Epidermal melanocyte (primary cell): ENCODE results near the gene OGN.

Experiments
- DNase-seq: peaks from one replicate; pipeline ENCODE4 v3.0.0; 2011; ENCODE audit warnings: low spot score; ENCODE audit not compliant: insufficient read length

The OGN gene

GRCh38 chr9:92405818-92406217 is 1.4 kb upstream of the OGN start:
- no peak for DNase-seq

DNA sequence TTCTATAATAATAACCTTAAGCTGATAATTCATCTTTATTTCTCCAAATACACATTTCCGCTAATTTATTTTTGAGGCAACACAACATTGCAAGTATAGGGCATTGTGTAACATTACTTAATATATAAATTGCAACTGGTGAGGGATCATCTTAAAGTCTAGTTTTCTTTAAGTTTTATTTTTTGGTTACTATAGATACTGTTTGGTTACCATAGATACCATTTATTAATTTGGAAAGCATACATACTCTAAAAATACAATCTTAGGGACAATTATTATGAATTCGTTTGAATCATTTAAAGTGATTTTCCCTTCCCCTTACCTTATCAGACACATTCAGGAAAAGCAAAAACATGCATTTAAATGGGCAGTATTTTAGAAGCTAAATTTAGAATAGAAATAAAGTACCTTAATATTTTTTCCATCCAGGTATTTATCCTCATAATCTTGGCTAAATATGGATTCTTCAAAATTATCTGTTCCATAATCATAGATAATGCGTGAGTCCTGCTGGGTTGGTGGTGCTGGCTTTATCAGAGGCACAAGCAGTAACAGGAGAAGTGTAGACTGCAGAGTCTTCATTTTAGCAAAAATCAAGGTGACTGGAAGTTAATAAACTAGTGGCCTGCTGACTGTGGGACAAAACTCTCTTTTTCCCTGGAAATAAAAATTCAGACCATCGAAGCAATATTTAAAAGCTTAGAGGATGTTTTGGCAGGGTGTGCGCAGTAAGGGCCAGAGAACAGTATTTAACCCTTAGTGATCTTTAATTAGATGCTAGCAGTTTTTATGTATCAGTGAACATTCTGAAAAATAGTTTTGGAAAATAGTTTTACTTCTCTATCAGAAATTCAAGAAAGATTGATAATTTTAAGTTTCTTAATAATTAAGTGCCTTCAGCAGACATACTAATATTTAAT is 1.3 kb downstream of the OGN start:
- DNase-seq = no peak

GRCh38 chr9:92402360-92402759 is 2.0 kb downstream of the OGN start:
- DNase-seq = no peak

- no peak for DNase-seq
Measured at GRCh38 chr9:92397853-92398252, 6.5 kb downstream of the OGN start.

- DNase-seq = no peak
Measured at GRCh38 chr9:92395617-92396016, 8.8 kb downstream of the OGN start.

DNA sequence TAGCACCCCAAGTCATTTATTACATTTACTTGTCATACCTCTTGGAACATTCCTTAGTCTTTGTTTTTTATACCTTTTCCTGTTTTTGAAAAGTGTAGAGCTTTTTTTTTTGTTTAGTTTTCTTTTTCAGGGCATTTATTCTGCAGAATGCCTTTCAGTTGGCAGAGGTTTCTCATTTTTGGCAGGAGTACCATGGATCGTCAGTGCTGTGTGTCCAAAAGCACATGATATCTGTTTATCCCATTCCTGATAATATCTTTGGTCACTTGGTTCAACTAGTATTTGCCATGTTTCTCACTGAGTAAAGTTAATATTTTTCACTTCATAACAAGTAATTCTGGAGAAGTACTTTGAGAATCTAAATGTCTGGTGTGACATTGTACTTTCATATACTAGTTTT is 10.7 kb downstream of the OGN start:
- no peak for DNase-seq

DNA sequence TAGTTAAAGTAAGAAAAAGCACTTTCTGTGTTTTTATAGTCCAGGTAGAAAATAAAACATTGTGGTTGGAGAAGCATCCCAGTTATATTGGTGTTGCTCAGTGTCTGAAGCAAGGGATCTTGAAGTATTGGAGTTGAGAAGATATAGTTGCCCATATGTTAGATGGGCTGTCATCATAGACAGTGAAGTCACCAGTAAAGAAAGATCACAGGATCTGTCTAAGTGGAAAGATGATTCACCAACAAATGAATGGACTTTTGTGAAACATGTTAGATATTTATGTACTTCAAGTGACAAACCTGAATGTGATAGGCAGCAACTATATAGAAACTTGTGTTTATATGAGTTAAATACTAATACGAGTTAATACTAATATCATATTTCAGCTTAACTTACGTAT is 11.7 kb downstream of the OGN start:
- no peak for DNase-seq

- DNase-seq = no peak
Measured at GRCh38 chr9:92385953-92386352, 18.4 kb downstream of the OGN start.

GRCh38 chr9:92385477-92385876 is 18.9 kb downstream of the OGN start:
- DNase-seq = no peak

GRCh38 chr9:92385001-92385400 is 19.4 kb downstream of the OGN start:
- DNase-seq = no peak

GRCh38 chr9:92384375-92384774 is 20.0 kb downstream of the OGN start:
- DNase-seq = no peak

- no peak for DNase-seq
Measured at GRCh38 chr9:92381775-92382174, 22.6 kb downstream of the OGN start.

GRCh38 chr9:92380603-92381002 is 23.8 kb downstream of the OGN start:
- DNase-seq = no peak

GRCh38 chr9:92378865-92379560 is 25.4 kb downstream of the OGN start:
- no peak for DNase-seq

GRCh38 chr9:92377876-92378275 is 26.5 kb downstream of the OGN start:
- DNase-seq = no peak

GRCh38 chr9:92373167-92373566 is 31.2 kb downstream of the OGN start:
- no peak for DNase-seq

DNA sequence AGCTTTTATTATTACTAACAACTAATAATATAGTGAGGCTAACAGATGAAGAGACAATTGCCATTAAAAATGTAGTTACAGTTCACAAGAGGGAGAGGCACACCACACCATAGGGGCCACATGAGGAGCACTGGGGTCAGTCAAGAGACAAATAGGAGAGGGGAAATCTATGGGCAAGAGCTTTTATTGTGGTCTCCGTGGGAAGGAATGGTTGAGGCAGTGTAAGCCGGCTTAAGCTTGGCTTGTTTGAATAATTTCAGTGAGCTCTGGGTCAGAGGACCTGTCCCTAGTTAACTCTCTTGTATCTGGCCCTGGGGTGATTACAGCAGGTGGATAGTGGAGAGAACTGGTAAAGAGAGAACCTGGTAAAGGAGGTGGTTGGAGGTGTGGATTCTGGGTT is 35.3 kb downstream of the OGN start:
- DNase-seq = no peak

- DNase-seq = no peak
Measured at GRCh38 chr9:92360083-92360482, 44.3 kb downstream of the OGN start.

GRCh38 chr9:92359394-92359995 is 44.9 kb downstream of the OGN start:
- DNase-seq = no peak

GRCh38 chr9:92353051-92353450 is 51.3 kb downstream of the OGN start:
- DNase-seq = no peak

- no peak for DNase-seq
Measured at GRCh38 chr9:92350740-92351133, 53.6 kb downstream of the OGN start.
